Keratinocyte (primary cell): ENCODE data around the gene CCDC158. TPM values are rescaled to one million over a fixed set of nuclear protein-coding genes. Genes with fewer than 3 reads are reported as not detected.

Source experiments
- DNase-seq: peaks from one replicate; pipeline ENCODE4 v3.0.0-alpha.2; 2011; ENCODE audit warnings: low read depth, missing footprints, low spot score
- FAIRE-seq: peaks from 2 replicates; lab custom pipeline; 2011; peaks lifted over from hg19 to GRCh38; lab: Jason Lieb, UNC
- H2AFZ ChIP-seq: 2 replicates; pipeline ENCODE4 v1.6.0; 2012; ENCODE audit warnings: low read length, control low read depth, inconsistent platforms; ENCODE audit not compliant: control insufficient read depth
- H3K27ac ChIP-seq: 2 replicates; pipeline ENCODE4 v1.5.1; 2011; ENCODE audit warnings: low read length; ENCODE audit not compliant: control insufficient read depth, insufficient read depth
- H3K27me3 ChIP-seq: 3 replicates; pipeline ENCODE4 v1.6.0; 2011; ENCODE audit warnings: low read length; ENCODE audit not compliant: control insufficient read depth, insufficient read depth; ENCODE audit errors: extremely low read depth
- H3K36me3 ChIP-seq, 2 experiments: 2 replicates in 1 of 2; 3 replicates in 1 of 2; pipeline ENCODE4 v1.5.1; 2011; ENCODE audit warnings: low read length in 2 of 2, mild to moderate bottlenecking in 1 of 2; ENCODE audit not compliant: control insufficient read depth in 2 of 2, insufficient read depth in 2 of 2; ENCODE audit errors: extremely low read depth in 1 of 2
- H3K4me1 ChIP-seq: 3 replicates; pipeline ENCODE4 v1.5.1; 2011; ENCODE audit warnings: low read length; ENCODE audit not compliant: control insufficient read depth, insufficient read depth; ENCODE audit errors: extremely low read depth
- H3K4me2 ChIP-seq: 3 replicates; pipeline ENCODE4 v1.6.0; 2011; ENCODE audit warnings: low read depth, low read length; ENCODE audit not compliant: control insufficient read depth, insufficient read depth; ENCODE audit errors: extremely low read depth
- H3K4me3 ChIP-seq, 3 experiments: fragments of 200-600 bp in 1 of 3; sonication (generic) in 1 of 3; 2 replicates in 2 of 3; 3 replicates in 1 of 3; pipeline ENCODE4 v1.5.1; 2011 to 2016; ENCODE audit warnings: low read length in 3 of 3, mild to moderate bottlenecking in 3 of 3, control low read depth in 2 of 3, inconsistent platforms in 1 of 3, low read depth in 1 of 3, mixed read lengths in 1 of 3, mixed run types in 1 of 3, moderate library complexity in 1 of 3; ENCODE audit not compliant: control insufficient read depth in 2 of 3, insufficient read depth in 2 of 3; ENCODE audit errors: extremely low read depth in 1 of 3
- H3K79me2 ChIP-seq: 2 replicates; pipeline ENCODE4 v1.6.0; 2012; ENCODE audit warnings: low read length; ENCODE audit not compliant: control insufficient read depth, insufficient read depth
- H3K9ac ChIP-seq: 3 replicates; pipeline ENCODE4 v1.6.0; 2011; ENCODE audit warnings: low read length; ENCODE audit not compliant: control insufficient read depth, insufficient read depth; ENCODE audit errors: extremely low read depth
- H3K9me1 ChIP-seq: 3 replicates; pipeline ENCODE4 v1.6.0; 2011; ENCODE audit warnings: low read length; ENCODE audit not compliant: control insufficient read depth, insufficient read depth; ENCODE audit errors: extremely low read depth
- H3K9me3 ChIP-seq: 2 replicates; pipeline ENCODE4 v1.5.1; 2012; ENCODE audit warnings: low read depth, low read length; ENCODE audit not compliant: control insufficient read depth
- H4K20me1 ChIP-seq: 3 replicates; pipeline ENCODE4 v1.6.0; 2011; ENCODE audit warnings: low read length; ENCODE audit not compliant: control insufficient read depth, insufficient read depth; ENCODE audit errors: extremely low read depth
- EZH2 ChIP-seq: IDR thresholded peaks from one replicate; pipeline ENCODE4 v1.6.1; 2012; ENCODE audit warnings: inconsistent platforms, mild to moderate bottlenecking, low read length, moderate library complexity
- dilution Hi-C: fragments of 300-500 bp; cut with MboI; formaldehyde crosslinking; loops from one replicate; pipeline ENCODE4 v1.7.0; 2020; ENCODE audit warnings: low sequenced_read_pairs; ENCODE audit not compliant: extremely low pct_ligation_motif_present
- polyA plus RNA-seq, 5 experiments: library from polyadenylated mRNA; depleted of rRNA in 3 of 5; stranded (reverse) in 3 of 5; stranded (forward) in 1 of 5; unstranded in 1 of 5; fragments of >200 nt; gene quantifications; 1 replicate in 1 of 5; 2 replicates in 3 of 5; 3 replicates in 1 of 5; pipeline versions ENCODE4 v1.2.1 to v1.2.3, GENCODE V29; 2011 to 2012; ENCODE audit warnings: missing spikeins in 2 of 5, low read depth in 1 of 5, low replicate concordance in 1 of 5
- TF ChIP-seq, protein P1 (sequence below), 3 experiments: IDR thresholded peaks in 1 of 3; conservative IDR thresholded peaks in 1 of 3; optimal IDR thresholded peaks in 1 of 3; 2 replicates in 2 of 3; 3 replicates in 1 of 3; pipeline versions ENCODE3 to v1.5.1; 2011; ENCODE audit warnings: low read length in 3 of 3, mild to moderate bottlenecking in 3 of 3, moderate library complexity in 2 of 3, control low read depth in 1 of 3, inconsistent platforms in 1 of 3; ENCODE audit not compliant: insufficient read depth in 2 of 3; ENCODE audit errors: extremely low read depth in 1 of 3

The CCDC158 gene
- polyA plus RNA-seq, 1 donor (not counting 4 experiments of a cell fraction or from before 2014, with no cell fraction given), result not detected

DNA sequence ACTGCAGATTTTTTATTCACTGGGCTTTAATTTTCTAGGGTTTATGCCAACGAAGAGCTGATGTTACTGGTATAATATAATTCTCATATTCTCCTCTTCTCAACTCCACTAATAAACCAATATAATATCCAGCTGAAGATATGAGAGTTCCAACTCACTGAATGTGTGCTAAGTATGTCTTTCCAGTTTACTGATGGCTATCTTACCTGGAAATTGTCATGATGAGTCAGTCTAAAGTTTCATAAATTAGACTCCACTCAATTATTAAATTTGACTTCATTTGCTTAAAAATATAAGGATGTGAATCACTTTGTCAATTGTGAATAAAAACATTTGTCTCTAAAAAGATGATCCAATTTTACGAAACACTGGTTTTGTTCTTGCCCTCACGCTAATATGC is 86.1 kb downstream of the CCDC158 start:
- FAIRE-seq (no peak), DNase-seq (no peak)
- no peak for TF ChIP-seq EZH2
- TF ChIP-seq, protein P1, sequence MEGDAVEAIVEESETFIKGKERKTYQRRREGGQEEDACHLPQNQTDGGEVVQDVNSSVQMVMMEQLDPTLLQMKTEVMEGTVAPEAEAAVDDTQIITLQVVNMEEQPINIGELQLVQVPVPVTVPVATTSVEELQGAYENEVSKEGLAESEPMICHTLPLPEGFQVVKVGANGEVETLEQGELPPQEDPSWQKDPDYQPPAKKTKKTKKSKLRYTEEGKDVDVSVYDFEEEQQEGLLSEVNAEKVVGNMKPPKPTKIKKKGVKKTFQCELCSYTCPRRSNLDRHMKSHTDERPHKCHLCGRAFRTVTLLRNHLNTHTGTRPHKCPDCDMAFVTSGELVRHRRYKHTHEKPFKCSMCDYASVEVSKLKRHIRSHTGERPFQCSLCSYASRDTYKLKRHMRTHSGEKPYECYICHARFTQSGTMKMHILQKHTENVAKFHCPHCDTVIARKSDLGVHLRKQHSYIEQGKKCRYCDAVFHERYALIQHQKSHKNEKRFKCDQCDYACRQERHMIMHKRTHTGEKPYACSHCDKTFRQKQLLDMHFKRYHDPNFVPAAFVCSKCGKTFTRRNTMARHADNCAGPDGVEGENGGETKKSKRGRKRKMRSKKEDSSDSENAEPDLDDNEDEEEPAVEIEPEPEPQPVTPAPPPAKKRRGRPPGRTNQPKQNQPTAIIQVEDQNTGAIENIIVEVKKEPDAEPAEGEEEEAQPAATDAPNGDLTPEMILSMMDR (optimal IDR thresholded peaks at IDR 0.05 in 1 of 3, IDR thresholded peaks at IDR 0.05 in 1 of 3, conservative IDR thresholded peaks at IDR 0.05 in 1 of 3; ENCODE audit: extremely low read depth in 1 of 3, insufficient read depth in 2 of 3, low read length in 3 of 3), result no peak
- Histone ChIP-seq H4K20me1 (no peaks in the 10 kb centered on the region), H3K4me1 (no peaks in the 10 kb centered on the region), H3K4me3 (no peak overlapping the region), H3K9me1 (no peaks in the 10 kb centered on the region), H3K9me3 (no peaks in the 10 kb centered on the region), H3K36me3 (no peaks in the 10 kb centered on the region), H3K27ac (no peak overlapping the region), H2AFZ (no peak overlapping the region), H3K79me2 (no peaks in the 10 kb centered on the region), H3K9ac (no peak overlapping the region), H3K27me3 (peaks cover 4% of the 10 kb centered on the region), H3K4me2 (no peak overlapping the region)
- dilution Hi-C loops, result no loop called here

DNA sequence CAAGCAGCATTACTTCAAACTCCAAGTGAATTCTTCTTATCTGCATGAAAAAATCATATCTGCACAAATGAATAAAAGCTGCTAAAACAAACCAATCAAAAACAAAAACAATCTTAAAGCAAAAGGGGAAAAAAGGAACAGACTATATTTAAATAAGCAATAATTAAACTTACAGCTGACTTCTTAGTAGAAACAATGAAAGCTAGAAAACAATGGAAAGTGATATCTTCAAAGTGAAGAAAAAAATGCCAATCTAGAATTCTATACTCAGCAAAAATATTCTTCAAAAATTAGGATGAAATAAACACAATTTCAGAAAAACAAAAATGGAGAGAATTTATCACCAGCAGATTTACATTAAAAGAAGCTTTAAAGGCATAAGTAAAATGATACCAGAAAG is 94.4 kb downstream of the CCDC158 start:
- Histone ChIP-seq H2AFZ (no peak overlapping the region), H3K36me3 (no peaks in the 10 kb centered on the region), H3K4me1 (no peaks in the 10 kb centered on the region), H4K20me1 (no peaks in the 10 kb centered on the region), H3K27ac (no peak overlapping the region), H3K27me3 (no peaks in the 10 kb centered on the region), H3K9ac (no peak overlapping the region), H3K9me1 (no peaks in the 10 kb centered on the region), H3K4me2 (no peak overlapping the region), H3K4me3 (no peak overlapping the region), H3K9me3 (peaks cover 3% of the 10 kb centered on the region), H3K79me2 (no peaks in the 10 kb centered on the region)
- TF ChIP-seq EZH2, result no peak
- TF ChIP-seq, protein P1 (optimal IDR thresholded peaks at IDR 0.05 in 1 of 3, IDR thresholded peaks at IDR 0.05 in 1 of 3, conservative IDR thresholded peaks at IDR 0.05 in 1 of 3; ENCODE audit: extremely low read depth in 1 of 3, insufficient read depth in 2 of 3, low read length in 3 of 3), result no peak
- FAIRE-seq, result no peak
- dilution Hi-C loops, result no loop called here
- no peak for DNase-seq
